NT2/D1 (cell line): ENCODE measurements around the gene PTPRK.

ENCODE experiments used
- DNase-seq: peaks from one replicate; pipeline ENCODE4 v3.0.0-alpha.2; 2011; ENCODE audit warnings: low read depth, low spot score
- H3K27me3 ChIP-seq: 2 replicates; pipeline ENCODE4 v1.6.0; 2011; ENCODE audit warnings: mild to moderate bottlenecking; ENCODE audit not compliant: insufficient read length, insufficient read depth
- H3K36me3 ChIP-seq: 2 replicates; pipeline ENCODE4 v1.6.1; 2011; ENCODE audit warnings: mild to moderate bottlenecking, low read length, mixed read lengths; ENCODE audit not compliant: insufficient read depth, insufficient read length
- H3K4me1 ChIP-seq: 2 replicates; pipeline ENCODE4 v1.5.1; 2011; ENCODE audit not compliant: insufficient read depth, insufficient read length
- H3K4me3 ChIP-seq: 2 replicates; pipeline ENCODE4 v1.5.1; 2011; ENCODE audit warnings: low read depth; ENCODE audit not compliant: insufficient read length
- H3K9ac ChIP-seq: 2 replicates; pipeline ENCODE4 v1.6.0; 2011; ENCODE audit warnings: low read depth; ENCODE audit not compliant: insufficient read length
- H3K9me3 ChIP-seq: 2 replicates; pipeline ENCODE4 v1.5.1; 2011; ENCODE audit warnings: mild to moderate bottlenecking, low read length; ENCODE audit not compliant: insufficient read depth
- SUZ12 ChIP-seq: IDR thresholded peaks from 2 replicates; pipeline ENCODE4 v1.6.1; 2011; ENCODE audit not compliant: insufficient read length, insufficient read depth; ENCODE audit errors: extremely low read depth
- YY1 ChIP-seq: IDR thresholded peaks from 2 replicates; pipeline ENCODE4 v1.6.1; 2011; ENCODE audit not compliant: insufficient read length, insufficient read depth
- ZNF274 ChIP-seq: IDR thresholded peaks from 2 replicates; pipeline ENCODE4 v1.6.1; 2011; ENCODE audit warnings: mild to moderate bottlenecking, low read depth, low read length

Gene PTPRK

GRCh38 chr6:128498234-128498633, 22.2 kb downstream of the PTPRK start:
- no peak overlapping the region for H3K9ac ChIP-seq
- TF ChIP-seq YY1 = no peak
- no peak for TF ChIP-seq ZNF274
- TF ChIP-seq SUZ12 = no peak
- peaks cover 4% of the 10 kb centered on the region for H3K36me3 ChIP-seq
- H3K9me3 ChIP-seq = no peaks in the 10 kb centered on the region
- no peaks in the 10 kb centered on the region for H3K27me3 ChIP-seq
- H3K4me3 ChIP-seq = no peak overlapping the region
- DNase-seq = no peak
- no peaks in the 10 kb centered on the region for H3K4me1 ChIP-seq

GRCh38 chr6:128495536-128496333, 24.7 kb downstream of the PTPRK start:
- H3K9me3 ChIP-seq = no peaks in the 10 kb centered on the region
- no peak overlapping the region for H3K4me3 ChIP-seq
- H3K9ac ChIP-seq = no peak overlapping the region
- TF ChIP-seq SUZ12 (no peak), ZNF274 (no peak), YY1 (no peak)
- H3K36me3 ChIP-seq = peaks cover 4% of the 10 kb centered on the region
- no peak for DNase-seq
- H3K4me1 ChIP-seq = no peaks in the 10 kb centered on the region
- H3K27me3 ChIP-seq = no peaks in the 10 kb centered on the region

GRCh38 chr6:128494440-128494839, 26.0 kb downstream of the PTPRK start:
- TF ChIP-seq ZNF274 = no peak
- no peak for TF ChIP-seq YY1
- TF ChIP-seq SUZ12 = no peak
- no peak overlapping the region for H3K4me3 ChIP-seq
- DNase-seq = no peak

GRCh38 chr6:128493877-128494276, 26.5 kb downstream of the PTPRK start:
- Histone ChIP-seq H3K27me3 (no peaks in the 10 kb centered on the region), H3K36me3 (peaks cover 7% of the 10 kb centered on the region), H3K4me1 (no peaks in the 10 kb centered on the region), H3K4me3 (no peak overlapping the region), H3K9ac (no peak overlapping the region), H3K9me3 (no peaks in the 10 kb centered on the region)
- no peak for DNase-seq
- no peak for TF ChIP-seq YY1
- TF ChIP-seq SUZ12 = no peak
- TF ChIP-seq ZNF274 = no peak

More at GRCh38 chr6:128494440-128494839, 26.0 kb downstream of the PTPRK start:
- Histone ChIP-seq H3K9ac (no peak overlapping the region), H3K36me3 (peaks cover 7% of the 10 kb centered on the region), H3K4me1 (no peaks in the 10 kb centered on the region), H3K9me3 (no peaks in the 10 kb centered on the region), H3K27me3 (no peaks in the 10 kb centered on the region)

GRCh38 chr6:128492386-128492785, 28.0 kb downstream of the PTPRK start:
- no peak overlapping the region for H3K4me3 ChIP-seq
- no peaks in the 10 kb centered on the region for H3K4me1 ChIP-seq
- no peak for DNase-seq
- TF ChIP-seq ZNF274 = no peak
- no peak for TF ChIP-seq SUZ12
- TF ChIP-seq YY1 = no peak
- H3K9ac ChIP-seq = no peak overlapping the region
- H3K27me3 ChIP-seq = no peaks in the 10 kb centered on the region
- H3K9me3 ChIP-seq = no peaks in the 10 kb centered on the region
- H3K36me3 ChIP-seq = peaks cover 7% of the 10 kb centered on the region

GRCh38 chr6:128491610-128492206, 28.7 kb downstream of the PTPRK start:
- TF ChIP-seq SUZ12 = no peak
- no peak for TF ChIP-seq YY1
- TF ChIP-seq ZNF274 = no peak
- DNase-seq = no peak
- H3K27me3 ChIP-seq = no peaks in the 10 kb centered on the region
- peaks cover 7% of the 10 kb centered on the region for H3K36me3 ChIP-seq
- H3K9ac ChIP-seq = no peak overlapping the region
- no peaks in the 10 kb centered on the region for H3K4me1 ChIP-seq
- no peak overlapping the region for H3K4me3 ChIP-seq
- H3K9me3 ChIP-seq = no peaks in the 10 kb centered on the region

GRCh38 chr6:128491100-128491581, 29.3 kb downstream of the PTPRK start:
- no peak overlapping the region for H3K4me3 ChIP-seq
- DNase-seq = no peak

More at GRCh38 chr6:128491100-128491581, 29.3 kb downstream of the PTPRK start:
- TF ChIP-seq YY1 (no peak), ZNF274 (no peak), SUZ12 (no peak)
- H3K36me3 ChIP-seq = peaks cover 7% of the 10 kb centered on the region
- H3K9ac ChIP-seq = no peak overlapping the region
- H3K27me3 ChIP-seq = no peaks in the 10 kb centered on the region
- no peaks in the 10 kb centered on the region for H3K9me3 ChIP-seq
- no peaks in the 10 kb centered on the region for H3K4me1 ChIP-seq
